Keratinocyte (primary cell): ENCODE measurements around the gene DLG2. TPM values are rescaled to one million over a fixed set of nuclear protein-coding genes. Genes with fewer than 3 reads are reported as not detected.

ENCODE experiments used
- DNase-seq: peaks from one replicate; pipeline ENCODE4 v3.0.0-alpha.2; 2011; ENCODE audit warnings: low read depth, missing footprints, low spot score
- FAIRE-seq: peaks from 2 replicates; lab custom pipeline; 2011; peaks lifted over from hg19 to GRCh38; lab: Jason Lieb, UNC
- H2AFZ ChIP-seq: 2 replicates; pipeline ENCODE4 v1.6.0; 2012; ENCODE audit warnings: low read length, control low read depth, inconsistent platforms; ENCODE audit not compliant: control insufficient read depth
- H3K27ac ChIP-seq: 2 replicates; pipeline ENCODE4 v1.5.1; 2011; ENCODE audit warnings: low read length; ENCODE audit not compliant: control insufficient read depth, insufficient read depth
- H3K27me3 ChIP-seq: 3 replicates; pipeline ENCODE4 v1.6.0; 2011; ENCODE audit warnings: low read length; ENCODE audit not compliant: control insufficient read depth, insufficient read depth; ENCODE audit errors: extremely low read depth
- H3K36me3 ChIP-seq, 2 experiments: 2 replicates in 1 of 2; 3 replicates in 1 of 2; pipeline ENCODE4 v1.5.1; 2011; ENCODE audit warnings: low read length in 2 of 2, mild to moderate bottlenecking in 1 of 2; ENCODE audit not compliant: control insufficient read depth in 2 of 2, insufficient read depth in 2 of 2; ENCODE audit errors: extremely low read depth in 1 of 2
- H3K4me1 ChIP-seq: 3 replicates; pipeline ENCODE4 v1.5.1; 2011; ENCODE audit warnings: low read length; ENCODE audit not compliant: control insufficient read depth, insufficient read depth; ENCODE audit errors: extremely low read depth
- H3K4me2 ChIP-seq: 3 replicates; pipeline ENCODE4 v1.6.0; 2011; ENCODE audit warnings: low read depth, low read length; ENCODE audit not compliant: control insufficient read depth, insufficient read depth; ENCODE audit errors: extremely low read depth
- H3K4me3 ChIP-seq, 3 experiments: fragments of 200-600 bp in 1 of 3; sonication (generic) in 1 of 3; 2 replicates in 2 of 3; 3 replicates in 1 of 3; pipeline ENCODE4 v1.5.1; 2011 to 2016; ENCODE audit warnings: low read length in 3 of 3, mild to moderate bottlenecking in 3 of 3, control low read depth in 2 of 3, inconsistent platforms in 1 of 3, low read depth in 1 of 3, mixed read lengths in 1 of 3, mixed run types in 1 of 3, moderate library complexity in 1 of 3; ENCODE audit not compliant: control insufficient read depth in 2 of 3, insufficient read depth in 2 of 3; ENCODE audit errors: extremely low read depth in 1 of 3
- H3K79me2 ChIP-seq: 2 replicates; pipeline ENCODE4 v1.6.0; 2012; ENCODE audit warnings: low read length; ENCODE audit not compliant: control insufficient read depth, insufficient read depth
- H3K9ac ChIP-seq: 3 replicates; pipeline ENCODE4 v1.6.0; 2011; ENCODE audit warnings: low read length; ENCODE audit not compliant: control insufficient read depth, insufficient read depth; ENCODE audit errors: extremely low read depth
- H3K9me1 ChIP-seq: 3 replicates; pipeline ENCODE4 v1.6.0; 2011; ENCODE audit warnings: low read length; ENCODE audit not compliant: control insufficient read depth, insufficient read depth; ENCODE audit errors: extremely low read depth
- H3K9me3 ChIP-seq: 2 replicates; pipeline ENCODE4 v1.5.1; 2012; ENCODE audit warnings: low read depth, low read length; ENCODE audit not compliant: control insufficient read depth
- H4K20me1 ChIP-seq: 3 replicates; pipeline ENCODE4 v1.6.0; 2011; ENCODE audit warnings: low read length; ENCODE audit not compliant: control insufficient read depth, insufficient read depth; ENCODE audit errors: extremely low read depth
- EZH2 ChIP-seq: IDR thresholded peaks from one replicate; pipeline ENCODE4 v1.6.1; 2012; ENCODE audit warnings: inconsistent platforms, mild to moderate bottlenecking, low read length, moderate library complexity
- dilution Hi-C: fragments of 300-500 bp; cut with MboI; formaldehyde crosslinking; loops from one replicate; pipeline ENCODE4 v1.7.0; 2020; ENCODE audit warnings: low sequenced_read_pairs; ENCODE audit not compliant: extremely low pct_ligation_motif_present
- polyA plus RNA-seq, 5 experiments: library from polyadenylated mRNA; depleted of rRNA in 3 of 5; stranded (reverse) in 3 of 5; stranded (forward) in 1 of 5; unstranded in 1 of 5; fragments of >200 nt; gene quantifications; 1 replicate in 1 of 5; 2 replicates in 3 of 5; 3 replicates in 1 of 5; pipeline versions ENCODE4 v1.2.1 to v1.2.3, GENCODE V29; 2011 to 2012; ENCODE audit warnings: missing spikeins in 2 of 5, low read depth in 1 of 5, low replicate concordance in 1 of 5
- TF ChIP-seq, protein P1 (sequence below), 3 experiments: IDR thresholded peaks in 1 of 3; conservative IDR thresholded peaks in 1 of 3; optimal IDR thresholded peaks in 1 of 3; 2 replicates in 2 of 3; 3 replicates in 1 of 3; pipeline versions ENCODE3 to v1.5.1; 2011; ENCODE audit warnings: low read length in 3 of 3, mild to moderate bottlenecking in 3 of 3, moderate library complexity in 2 of 3, control low read depth in 1 of 3, inconsistent platforms in 1 of 3; ENCODE audit not compliant: insufficient read depth in 2 of 3; ENCODE audit errors: extremely low read depth in 1 of 3

The DLG2 gene
- polyA plus RNA-seq, 1 donor (not counting 4 experiments of a cell fraction or from before 2014, with no cell fraction given): 0.55 TPM

DNA sequence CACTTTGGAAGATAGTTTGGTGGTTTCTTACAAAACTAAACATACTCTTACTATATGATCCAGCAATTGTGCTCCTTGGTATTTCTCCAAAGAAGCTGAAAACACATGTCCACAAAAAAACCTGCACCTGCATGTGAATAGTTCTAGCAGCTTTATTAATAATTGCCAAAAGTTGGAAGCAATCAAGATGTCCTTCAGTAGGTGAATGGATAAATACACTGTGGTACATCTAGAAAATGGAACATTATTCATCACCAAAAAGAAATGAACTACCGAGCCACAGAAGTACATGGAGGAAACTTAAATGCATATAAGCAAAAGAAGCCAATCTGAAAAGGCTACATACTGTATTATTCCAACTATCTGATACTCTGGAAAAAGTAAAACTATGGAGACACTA lies 1771.9 kb downstream of the DLG2 start:
- H3K4me3 ChIP-seq: no peak overlapping the region
- H3K36me3 ChIP-seq: no peaks in the 10 kb centered on the region
- H3K9me1 ChIP-seq: no peaks in the 10 kb centered on the region
- H3K4me1 ChIP-seq: no peaks in the 10 kb centered on the region
- H3K4me2 ChIP-seq: no peak overlapping the region
- DNase-seq: no peak
- no peak for FAIRE-seq
- dilution Hi-C loops: no loop called here
- no peak overlapping the region for H3K27ac ChIP-seq
- H3K79me2 ChIP-seq: no peaks in the 10 kb centered on the region
- TF ChIP-seq EZH2: no peak
- TF ChIP-seq, protein P1, sequence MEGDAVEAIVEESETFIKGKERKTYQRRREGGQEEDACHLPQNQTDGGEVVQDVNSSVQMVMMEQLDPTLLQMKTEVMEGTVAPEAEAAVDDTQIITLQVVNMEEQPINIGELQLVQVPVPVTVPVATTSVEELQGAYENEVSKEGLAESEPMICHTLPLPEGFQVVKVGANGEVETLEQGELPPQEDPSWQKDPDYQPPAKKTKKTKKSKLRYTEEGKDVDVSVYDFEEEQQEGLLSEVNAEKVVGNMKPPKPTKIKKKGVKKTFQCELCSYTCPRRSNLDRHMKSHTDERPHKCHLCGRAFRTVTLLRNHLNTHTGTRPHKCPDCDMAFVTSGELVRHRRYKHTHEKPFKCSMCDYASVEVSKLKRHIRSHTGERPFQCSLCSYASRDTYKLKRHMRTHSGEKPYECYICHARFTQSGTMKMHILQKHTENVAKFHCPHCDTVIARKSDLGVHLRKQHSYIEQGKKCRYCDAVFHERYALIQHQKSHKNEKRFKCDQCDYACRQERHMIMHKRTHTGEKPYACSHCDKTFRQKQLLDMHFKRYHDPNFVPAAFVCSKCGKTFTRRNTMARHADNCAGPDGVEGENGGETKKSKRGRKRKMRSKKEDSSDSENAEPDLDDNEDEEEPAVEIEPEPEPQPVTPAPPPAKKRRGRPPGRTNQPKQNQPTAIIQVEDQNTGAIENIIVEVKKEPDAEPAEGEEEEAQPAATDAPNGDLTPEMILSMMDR (optimal IDR thresholded peaks at IDR 0.05 in 1 of 3, IDR thresholded peaks at IDR 0.05 in 1 of 3, conservative IDR thresholded peaks at IDR 0.05 in 1 of 3; ENCODE audit: extremely low read depth in 1 of 3, insufficient read depth in 2 of 3, low read length in 3 of 3): no peak
- no peaks in the 10 kb centered on the region for H3K9me3 ChIP-seq
- no peak overlapping the region for H3K9ac ChIP-seq
- no peaks in the 10 kb centered on the region for H3K27me3 ChIP-seq
- no peak overlapping the region for H2AFZ ChIP-seq
- no peaks in the 10 kb centered on the region for H4K20me1 ChIP-seq

DNA sequence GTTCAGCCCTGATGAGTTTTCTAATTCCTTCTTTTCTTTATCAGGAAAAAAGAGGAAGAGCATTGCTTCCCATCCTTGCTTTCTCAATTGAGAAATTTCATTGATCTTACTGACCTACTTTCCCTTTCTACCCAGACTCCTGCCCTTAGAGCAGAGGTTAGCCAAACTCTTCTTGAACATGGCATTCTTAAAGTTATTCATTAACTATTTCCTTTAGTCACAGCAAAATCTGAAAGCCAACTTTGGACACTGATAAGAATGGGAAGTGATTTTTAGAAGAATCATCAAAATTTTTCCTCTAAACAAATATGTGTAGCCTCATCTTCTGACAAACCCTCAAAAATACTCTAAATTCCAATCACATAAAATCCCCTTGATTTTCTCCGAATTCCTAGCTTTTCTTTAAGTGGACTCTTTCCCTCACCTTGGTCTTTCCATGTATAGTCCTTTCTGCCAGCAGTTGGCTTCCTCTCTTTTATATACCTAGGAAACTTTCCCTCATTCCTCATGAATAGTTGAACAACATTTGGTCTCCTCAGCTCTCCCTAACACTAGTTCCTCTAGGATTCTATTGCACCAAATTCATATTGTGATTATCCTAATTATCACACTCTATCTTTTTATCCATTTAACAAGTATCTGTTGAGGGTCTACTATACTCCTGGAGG lies 1774.2 kb downstream of the DLG2 start:
- DNase-seq (no peak), FAIRE-seq (no peak)
- Histone ChIP-seq H3K9ac (no peak overlapping the region), H3K4me2 (no peak overlapping the region), H3K79me2 (no peaks in the 10 kb centered on the region), H3K27me3 (no peaks in the 10 kb centered on the region), H3K9me1 (no peaks in the 10 kb centered on the region), H2AFZ (no peak overlapping the region), H3K36me3 (no peaks in the 10 kb centered on the region), H3K4me1 (no peaks in the 10 kb centered on the region), H3K4me3 (no peak overlapping the region), H3K9me3 (no peaks in the 10 kb centered on the region), H3K27ac (no peak overlapping the region), H4K20me1 (no peaks in the 10 kb centered on the region)
- no peak for TF ChIP-seq EZH2
- TF ChIP-seq, protein P1 (optimal IDR thresholded peaks at IDR 0.05 in 1 of 3, IDR thresholded peaks at IDR 0.05 in 1 of 3, conservative IDR thresholded peaks at IDR 0.05 in 1 of 3; ENCODE audit: extremely low read depth in 1 of 3, insufficient read depth in 2 of 3, low read length in 3 of 3): no peak
- dilution Hi-C loops: no loop called here
